ENCODE measurements around the gene IPO11.

GRCh38 chr5:62617943-62618342 is 205.4 kb downstream of the IPO11 start:
- TF ChIP-seq ZNF3 (CRISPR knock-in tag; IDR thresholded peaks at IDR 0.05) (no peak), CTCF (CRISPR knock-in tag; IDR thresholded peaks at IDR 0.05) (no peak), NFIC (IDR thresholded peaks at IDR 0.05; ENCODE audit: low read length) (no peak), ZNF710 (CRISPR knock-in tag; IDR thresholded peaks at IDR 0.05; ENCODE audit: borderline replicate concordance) (no peak), POLR2A (IDR thresholded peaks at IDR 0.05; ENCODE audit: insufficient read depth in 1 of 2, low read depth in 2 of 2, low read length in 2 of 2) (no peak), ZNF329 (CRISPR knock-in tag; IDR thresholded peaks at IDR 0.05; ENCODE audit: low read depth) (no peak), IRX3 (CRISPR knock-in tag; IDR thresholded peaks at IDR 0.05; ENCODE audit: borderline replicate concordance, low read depth) (no peak), FOXO1 (CRISPR knock-in tag; IDR thresholded peaks at IDR 0.05) (no peak), SMARCC2 (IDR thresholded peaks at IDR 0.05) (no peak)

All from HepG2 (cell line).